Right kidney (tissue), 9 donors: ENCODE results near the gene WDFY4.
"Not testable (repeated sequence)": the region's sequence is repeated elsewhere in the genome, so short reads cannot be mapped to it uniquely, and the experiment has no call there.

Experiments
- DNase-seq: peaks from one replicate; pipeline ENCODE4 v3.0.0-alpha.2; 2016
- long read RNA-seq, 8 donors: transcript quantifications; one replicate each; lab custom pipeline, GENCODE V29; 2026

The WDFY4 gene
- long read RNA-seq, donor 1 = 0 reads
- long read RNA-seq, donor 2 = 0 reads
- long read RNA-seq, donor 3 = 0 reads
- long read RNA-seq, donor 4 = 0 reads
- long read RNA-seq, donor 5 = 0 reads
- long read RNA-seq, donor 6 = 0 reads
- long read RNA-seq, donor 7 = 0 reads
- long read RNA-seq, donor 8 = 0 reads

- DNase-seq = no peak
Measured at GRCh38 chr10:48684792-48685623, at the start of gene WDFY4. TSS of gene WDFY4 (plus strand) at chr10:48684873. CDS start at chr10:48709733, 24,860 bp downstream.

- no peak for DNase-seq
Measured at GRCh38 chr10:48634984-48635557, 49.6 kb upstream of the WDFY4 start.

- DNase-seq = no peak
Measured at GRCh38 chr10:48636231-48636630, 48.4 kb upstream of the WDFY4 start.

GRCh38 chr10:48636901-48637300 lies 47.8 kb upstream of the WDFY4 start:
- no peak for DNase-seq

GRCh38 chr10:48638158-48638557 lies 46.5 kb upstream of the WDFY4 start:
- DNase-seq = no peak

- DNase-seq = no peak
Measured at GRCh38 chr10:48638739-48639527, 45.7 kb upstream of the WDFY4 start.

GRCh38 chr10:48639632-48640031 lies 45.0 kb upstream of the WDFY4 start:
- no peak for DNase-seq

- no peak for DNase-seq
Measured at GRCh38 chr10:48640326-48640725, 44.3 kb upstream of the WDFY4 start.

GRCh38 chr10:48641099-48641690 lies 43.5 kb upstream of the WDFY4 start:
- DNase-seq = not testable (repeated sequence)

- DNase-seq = no peak
Measured at GRCh38 chr10:48645600-48645999, 39.1 kb upstream of the WDFY4 start.

- DNase-seq = not testable (repeated sequence)
Measured at GRCh38 chr10:48647073-48647472, 37.6 kb upstream of the WDFY4 start.

GRCh38 chr10:48648172-48648942 lies 36.3 kb upstream of the WDFY4 start:
- DNase-seq = no peak

- no peak for DNase-seq
Measured at GRCh38 chr10:48649349-48649944, 35.2 kb upstream of the WDFY4 start.

GRCh38 chr10:48651293-48651692 lies 33.4 kb upstream of the WDFY4 start:
- DNase-seq = no peak

- DNase-seq = no peak
Measured at GRCh38 chr10:48651839-48652238, 32.8 kb upstream of the WDFY4 start.

- DNase-seq = no peak
Measured at GRCh38 chr10:48652344-48652743, 32.3 kb upstream of the WDFY4 start.

GRCh38 chr10:48653347-48653746 lies 31.3 kb upstream of the WDFY4 start:
- no peak for DNase-seq

- no peak for DNase-seq
Measured at GRCh38 chr10:48653944-48654698, 30.6 kb upstream of the WDFY4 start.

GRCh38 chr10:48655411-48656240 lies 29.0 kb upstream of the WDFY4 start:
- no peak for DNase-seq
